K562 (cell line): Measurements from ENCODE around the gene RAB21. TPM values are rescaled to one million over a fixed set of nuclear protein-coding genes. Genes with fewer than 3 reads are reported as not detected.

Experiments used
- polyA plus RNA-seq, 8 experiments: library from polyadenylated mRNA; depleted of rRNA in 4 of 8; stranded (reverse) in 5 of 8; unstranded in 3 of 8; fragments of >200 nt; fragmentation: Nextera tagmentation in 2 of 8; fragmentation: Illumina TruSeq in 1 of 8; extraction: Ambion mirVana in 2 of 8; extraction: Trizol in 1 of 8; gene quantifications; 2 replicates each; pipeline versions ENCODE4 v1.2.1 to v1.2.3, GENCODE V29; 2011 to 2014; ENCODE audit warnings: inconsistent platforms in 1 of 8, missing spikeins in 1 of 8
- total RNA-seq, 7 experiments: library from RNA; depleted of rRNA in 6 of 7; stranded (reverse); fragments of >200 nt in 6 of 7; fragmentation: Illumina TruSeq in 2 of 7; extraction: Trizol in 2 of 7; gene quantifications; 2 replicates each; pipeline versions ENCODE4 v1.2.1 to v1.2.3, GENCODE V29; 2011 to 2021; ENCODE audit warnings: low replicate concordance in 1 of 7
- TF ChIP-seq, protein P1 (sequence below), 2 experiments: fragments of 450-650 bp; IDR thresholded peaks; 2 replicates each; pipeline ENCODE4 v1.6.1; 2016; ENCODE audit warnings: mild to moderate bottlenecking in 2 of 2, borderline replicate concordance in 1 of 2, low read depth in 1 of 2, moderate library complexity in 1 of 2
- TF ChIP-seq, protein P2 (sequence below): fragments of 250-450 bp; sonication (Bioruptor Pico); IDR thresholded peaks from 2 replicates; pipeline ENCODE4 v1.5.0; 2020; ENCODE audit warnings: mild to moderate bottlenecking, borderline replicate concordance

RAB21 gene
- total and polyA plus RNA-seq, 9 of the 15 experiments (the other 6 are each of a cell fraction or from before 2014, with no cell fraction given) = 5.3 to 45.6 (median 19.6) TPM

DNA sequence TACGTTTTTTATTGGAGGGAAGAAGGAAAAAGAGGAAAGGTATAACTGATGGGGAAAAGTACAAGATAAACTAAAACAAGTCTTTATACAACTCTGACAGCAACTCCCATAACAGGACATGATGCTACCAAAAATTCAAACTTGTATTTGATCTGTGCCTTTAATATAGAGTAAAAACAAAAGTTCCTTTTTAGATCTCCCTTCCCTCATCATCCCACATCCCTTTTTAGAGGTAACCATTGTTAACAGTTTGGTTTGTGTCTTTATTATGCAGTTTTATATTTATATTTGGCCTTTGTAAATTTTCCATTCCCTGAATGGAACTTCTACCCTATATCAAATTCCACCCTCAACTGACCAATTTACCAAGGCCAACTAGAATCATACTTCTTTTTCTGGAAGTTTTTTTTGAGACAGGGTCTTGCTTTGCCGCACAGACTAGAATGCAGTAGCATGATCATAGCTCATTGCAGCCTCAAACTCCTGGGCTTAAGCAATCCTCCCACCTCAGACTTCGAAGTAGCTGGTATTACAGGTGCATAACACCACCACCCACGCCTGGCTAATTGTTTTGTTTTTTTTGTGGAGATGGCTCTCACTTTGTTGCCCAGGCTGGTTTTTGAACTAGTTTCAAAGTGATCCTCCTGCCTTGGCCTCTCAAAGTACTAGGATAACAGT lies 36.9 kb downstream of the RAB21 start (continued):
- TF ChIP-seq, protein P1, sequence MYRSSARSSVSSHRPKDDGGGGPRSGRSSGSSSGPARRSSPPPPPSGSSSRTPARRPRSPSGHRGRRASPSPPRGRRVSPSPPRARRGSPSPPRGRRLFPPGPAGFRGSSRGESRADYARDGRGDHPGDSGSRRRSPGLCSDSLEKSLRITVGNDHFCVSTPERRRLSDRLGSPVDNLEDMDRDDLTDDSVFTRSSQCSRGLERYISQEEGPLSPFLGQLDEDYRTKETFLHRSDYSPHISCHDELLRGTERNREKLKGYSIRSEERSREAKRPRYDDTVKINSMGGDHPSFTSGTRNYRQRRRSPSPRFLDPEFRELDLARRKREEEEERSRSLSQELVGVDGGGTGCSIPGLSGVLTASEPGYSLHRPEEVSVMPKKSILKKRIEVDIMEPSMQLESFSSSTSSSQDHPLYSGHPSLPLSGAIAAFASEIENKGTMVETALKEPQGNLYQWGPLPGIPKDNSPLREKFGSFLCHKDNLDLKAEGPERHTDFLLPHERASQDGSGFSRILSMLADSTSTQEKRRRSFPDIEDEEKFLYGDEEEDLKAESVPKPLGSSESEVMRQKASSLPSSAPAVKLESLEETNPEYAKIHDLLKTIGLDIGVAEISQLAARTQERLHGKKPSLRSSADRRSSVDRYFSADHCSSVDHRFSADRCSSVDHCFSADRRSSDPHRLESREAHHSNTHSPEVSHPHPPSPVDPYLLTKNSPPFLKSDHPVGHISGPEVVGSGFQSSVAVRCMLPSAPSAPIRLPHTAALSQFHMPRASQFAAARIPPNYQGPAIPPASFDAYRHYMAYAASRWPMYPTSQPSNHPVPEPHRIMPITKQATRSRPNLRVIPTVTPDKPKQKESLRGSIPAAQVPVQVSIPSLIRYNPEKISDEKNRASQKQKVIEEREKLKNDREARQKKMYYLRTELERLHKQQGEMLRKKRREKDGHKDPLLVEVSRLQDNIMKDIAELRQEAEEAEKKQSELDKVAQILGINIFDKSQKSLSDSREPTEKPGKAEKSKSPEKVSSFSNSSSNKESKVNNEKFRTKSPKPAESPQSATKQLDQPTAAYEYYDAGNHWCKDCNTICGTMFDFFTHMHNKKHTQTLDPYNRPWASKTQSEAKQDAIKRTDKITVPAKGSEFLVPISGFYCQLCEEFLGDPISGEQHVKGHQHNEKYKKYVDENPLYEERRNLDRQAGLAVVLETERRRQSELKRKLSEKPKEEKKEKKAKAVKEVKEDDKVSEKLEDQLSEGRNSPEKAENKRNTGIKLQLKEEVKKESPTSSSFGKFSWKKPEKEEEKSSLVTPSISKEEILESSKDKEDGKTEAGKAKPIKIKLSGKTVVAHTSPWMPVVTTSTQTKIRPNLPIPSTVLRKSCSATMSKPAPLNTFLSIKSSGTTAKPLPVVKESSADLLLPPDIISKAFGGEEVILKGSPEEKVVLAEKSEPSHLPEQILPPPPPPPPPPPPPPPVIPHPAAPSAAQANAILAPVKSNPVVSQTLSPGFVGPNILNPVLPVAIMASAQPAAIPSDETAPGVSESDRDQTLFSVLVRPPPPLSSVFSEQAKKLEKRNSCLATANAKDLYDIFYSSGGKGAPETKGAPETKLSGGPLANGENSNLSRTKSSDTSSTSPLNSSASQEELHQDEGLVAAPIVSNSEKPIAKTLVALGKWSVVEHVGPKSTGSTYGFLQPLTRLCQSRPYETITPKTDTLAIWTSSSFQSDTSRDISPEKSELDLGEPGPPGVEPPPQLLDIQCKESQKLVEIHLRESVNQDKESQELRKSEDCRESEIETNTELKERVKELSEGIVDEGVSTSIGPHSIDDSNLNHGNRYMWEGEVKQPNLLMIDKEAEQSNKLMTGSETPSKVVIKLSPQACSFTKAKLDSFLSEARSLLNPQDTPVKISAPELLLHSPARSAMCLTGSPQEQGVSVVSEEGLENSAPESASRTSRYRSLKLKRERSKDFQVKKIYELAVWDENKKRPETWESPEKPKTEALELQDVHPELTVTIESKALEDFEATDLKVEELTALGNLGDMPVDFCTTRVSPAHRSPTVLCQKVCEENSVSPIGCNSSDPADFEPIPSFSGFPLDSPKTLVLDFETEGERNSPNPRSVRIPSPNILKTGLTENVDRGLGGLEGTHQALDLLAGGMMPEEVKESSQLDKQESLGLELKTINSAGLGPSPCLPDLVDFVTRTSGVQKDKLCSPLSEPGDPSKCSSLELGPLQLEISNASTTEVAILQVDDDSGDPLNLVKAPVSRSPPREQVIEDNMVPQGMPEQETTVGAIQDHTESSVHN (IDR thresholded peaks at IDR 0.05; ENCODE audit: borderline replicate concordance in 1 of 2, low read depth in 1 of 2) = no peak
- TF ChIP-seq, protein P2, sequence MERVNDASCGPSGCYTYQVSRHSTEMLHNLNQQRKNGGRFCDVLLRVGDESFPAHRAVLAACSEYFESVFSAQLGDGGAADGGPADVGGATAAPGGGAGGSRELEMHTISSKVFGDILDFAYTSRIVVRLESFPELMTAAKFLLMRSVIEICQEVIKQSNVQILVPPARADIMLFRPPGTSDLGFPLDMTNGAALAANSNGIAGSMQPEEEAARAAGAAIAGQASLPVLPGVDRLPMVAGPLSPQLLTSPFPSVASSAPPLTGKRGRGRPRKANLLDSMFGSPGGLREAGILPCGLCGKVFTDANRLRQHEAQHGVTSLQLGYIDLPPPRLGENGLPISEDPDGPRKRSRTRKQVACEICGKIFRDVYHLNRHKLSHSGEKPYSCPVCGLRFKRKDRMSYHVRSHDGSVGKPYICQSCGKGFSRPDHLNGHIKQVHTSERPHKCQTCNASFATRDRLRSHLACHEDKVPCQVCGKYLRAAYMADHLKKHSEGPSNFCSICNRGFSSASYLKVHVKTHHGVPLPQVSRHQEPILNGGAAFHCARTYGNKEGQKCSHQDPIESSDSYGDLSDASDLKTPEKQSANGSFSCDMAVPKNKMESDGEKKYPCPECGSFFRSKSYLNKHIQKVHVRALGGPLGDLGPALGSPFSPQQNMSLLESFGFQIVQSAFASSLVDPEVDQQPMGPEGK (CRISPR knock-in tag) = no peak
